CD8-positive, alpha-beta memory T cell (primary cell): Measurements from ENCODE around the gene MCEE. TPM values are rescaled to one million over a fixed set of nuclear protein-coding genes. Genes with fewer than 3 reads are reported as not detected.
"Not testable (repeated sequence)": the region's sequence is repeated elsewhere in the genome, so short reads cannot be mapped to it uniquely, and the experiment has no call there.

Source experiments
- CTCF ChIA-PET: fragments of 350-600 bp; sonication (Branson Sonifier 250); formaldehyde crosslinking; loops from one replicate; lab custom pipeline; 2021; ENCODE audit warnings: antibody characterized with exemption; lab: Charles Lee
- POLR2A ChIA-PET: fragments of 350-600 bp; sonication (Branson Sonifier 250); formaldehyde crosslinking; loops from one replicate; lab custom pipeline; 2021; ENCODE audit warnings: antibody characterized with exemption; lab: Charles Lee
- DNase-seq, 5 donors: peaks; one replicate each; pipeline versions ENCODE4 v3.0.0 to v3.0.0-alpha.2; 2020 to 2022; ENCODE audit warnings: mixed read lengths in 1 of 5
- H3K27ac ChIP-seq: one replicate; pipeline ENCODE4 v1.7.0; 2013; ENCODE audit warnings: low read depth, mild to moderate bottlenecking, low read length, moderate library complexity
- H3K27me3 ChIP-seq: 2 replicates; pipeline ENCODE4 v1.7.0; 2013; ENCODE audit warnings: low read length, mild to moderate bottlenecking; ENCODE audit not compliant: insufficient read depth, poor library complexity, severe bottlenecking
- H3K36me3 ChIP-seq: 2 replicates; pipeline ENCODE4 v1.7.0; 2013; ENCODE audit warnings: mild to moderate bottlenecking, low read length, moderate library complexity; ENCODE audit not compliant: insufficient read depth
- H3K4me1 ChIP-seq: 2 replicates; pipeline ENCODE4 v1.7.0; 2013; ENCODE audit warnings: mild to moderate bottlenecking, low read length, moderate library complexity; ENCODE audit not compliant: insufficient read depth
- H3K4me3 ChIP-seq: 2 replicates; pipeline ENCODE4 v1.7.0; 2013; ENCODE audit warnings: mild to moderate bottlenecking, low read length
- H3K9me3 ChIP-seq: 2 replicates; pipeline ENCODE4 v1.7.0; 2013; ENCODE audit warnings: mild to moderate bottlenecking, low read length
- H3K27ac Mint-ChIP-seq, 8 donors: one replicate each; pipeline ENCODE4 v1.8.0; 2020 to 2021; ENCODE audit warnings: mixed read lengths in 8 of 8, mild to moderate bottlenecking in 6 of 8, inconsistent platforms in 3 of 8, moderate library complexity in 3 of 8
- H3K27me3 Mint-ChIP-seq, 2 donors: one replicate each; pipeline ENCODE4 v1.8.0; 2020 to 2021; ENCODE audit warnings: mixed read lengths in 2 of 2, mild to moderate bottlenecking in 1 of 2, moderate library complexity in 1 of 2
- H3K36me3 Mint-ChIP-seq, 3 donors: one replicate each; pipeline ENCODE4 v1.8.0; 2020 to 2021; ENCODE audit warnings: mixed read lengths in 3 of 3, inconsistent platforms in 1 of 3, mild to moderate bottlenecking in 1 of 3
- H3K4me1 Mint-ChIP-seq, 3 donors: one replicate each; pipeline ENCODE4 v1.8.0; 2020 to 2021; ENCODE audit warnings: mixed read lengths in 3 of 3, inconsistent platforms in 1 of 3, mild to moderate bottlenecking in 1 of 3
- H3K4me3 Mint-ChIP-seq, 7 donors: one replicate each; pipeline ENCODE4 v1.8.0; 2020 to 2021; ENCODE audit warnings: mixed read lengths in 7 of 7, mild to moderate bottlenecking in 6 of 7, moderate library complexity in 4 of 7, inconsistent platforms in 2 of 7
- H3K9me3 Mint-ChIP-seq, 5 donors: one replicate each; pipeline ENCODE4 v1.8.0; 2020 to 2022; ENCODE audit warnings: mixed read lengths in 5 of 5, mild to moderate bottlenecking in 3 of 5, moderate library complexity in 2 of 5, inconsistent platforms in 1 of 5
- polyA plus RNA-seq: library from polyadenylated mRNA; unstranded; fragments of 300-500 nt; fragmentation: Illumina TruSeq; gene quantifications from one replicate; pipeline ENCODE4 v1.2.3, GENCODE V29; 2021
- total RNA-seq, 2 experiments: library from RNA; stranded (reverse); gene quantifications; one replicate each; pipeline ENCODE4 v1.2.3, GENCODE V29; 2021

Gene MCEE
- 10 to 100 TPM; 12.3 to 13.5 TPM for total RNA-seq
- polyA plus RNA-seq: 21.8 TPM

DNA sequence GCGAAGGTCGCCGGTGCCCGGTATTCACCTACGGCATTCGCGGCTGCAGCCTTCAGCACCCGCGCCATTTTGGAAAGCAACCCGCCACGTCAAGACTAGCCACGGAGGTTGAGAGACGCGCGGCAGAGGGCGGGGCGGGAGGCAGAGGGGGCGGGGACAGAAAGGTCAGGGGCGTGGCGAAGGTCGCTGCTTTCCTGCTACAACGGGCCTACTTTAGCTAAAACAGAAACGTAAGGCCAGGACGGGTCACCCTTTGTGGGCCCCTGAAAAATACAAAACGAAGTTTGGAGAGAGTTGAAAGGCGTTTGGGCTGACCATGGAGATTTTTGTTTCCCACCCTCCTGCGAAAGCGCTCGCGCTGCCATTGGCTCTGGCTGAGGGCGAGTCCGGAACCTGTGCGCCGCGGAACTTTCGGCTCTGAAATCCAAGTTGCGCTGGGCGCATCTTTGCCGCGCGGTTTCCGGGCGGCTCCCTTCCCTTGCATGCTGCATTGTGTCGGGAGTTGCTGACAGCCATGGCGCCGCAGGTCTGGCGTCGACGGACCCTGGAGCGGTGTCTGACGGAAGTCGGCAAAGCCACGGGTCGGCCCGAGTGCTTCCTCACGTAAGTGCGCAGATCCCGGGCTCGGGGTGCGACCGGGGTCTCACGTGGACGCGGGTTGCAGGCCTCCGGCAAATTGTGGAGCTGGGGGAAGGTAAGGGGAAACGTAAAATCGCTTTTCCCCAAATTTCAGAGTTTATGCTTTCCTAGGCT, at the start of gene MCEE, which contains the start of gene MPHOSPH10:
Gene MCEE, minus strand, starts transcription at position 78 of the 753 bp plus-strand sequence. Its CDS starts 10 bp downstream, at position 68.
Gene MPHOSPH10, plus strand, starts transcription at position 483 of the 753 bp plus-strand sequence. Its CDS starts 32 bp downstream, at position 515.
- Mint-ChIP-seq H3K4me1 (peaks cover 20 to 29% (median 29%) of the 10 kb centered on the region in 3 donors), H3K9me3 (no peaks in the 10 kb centered on the region), H3K4me3 (no peak within 1 kb of the TSS), H3K27ac (peak within 1 kb of the TSS in 1 of 8 donors; percentile 99), H3K27me3 (no peaks in the 10 kb centered on the region), H3K36me3 (peaks cover 0 to 25% (median 7%) of the 10 kb centered on the region in 3 donors)
- no peaks in the 10 kb centered on the region for H3K27me3 ChIP-seq
- H3K27ac ChIP-seq: peak within 1 kb of the TSS; percentile 92
- peak within 1 kb of the TSS; percentile 99 for H3K4me3 ChIP-seq
- peaks cover 25% of the 10 kb centered on the region for H3K4me1 ChIP-seq
- peaks cover 4% of the 10 kb centered on the region for H3K36me3 ChIP-seq
- peak; percentile 82 to 90 (median 86) for DNase-seq
- CTCF ChIA-PET: interaction anchor here (1.0 to 1.7 kb wide), 7 partner anchors 25 to 201 kb away, joined by 3 to 6 read pairs (median 4); partner anchors contain the start of genes NAGK and ZNF638
- POLR2A ChIA-PET: interaction anchor here (0.6 to 2.3 kb wide), 7 partner anchors 14 to 202 kb away, joined by 3 to 21 read pairs (median 7); partner anchors contain the start of genes NAGK, PAIP2B and ZNF638
- H3K9me3 ChIP-seq: no peaks in the 10 kb centered on the region

DNA sequence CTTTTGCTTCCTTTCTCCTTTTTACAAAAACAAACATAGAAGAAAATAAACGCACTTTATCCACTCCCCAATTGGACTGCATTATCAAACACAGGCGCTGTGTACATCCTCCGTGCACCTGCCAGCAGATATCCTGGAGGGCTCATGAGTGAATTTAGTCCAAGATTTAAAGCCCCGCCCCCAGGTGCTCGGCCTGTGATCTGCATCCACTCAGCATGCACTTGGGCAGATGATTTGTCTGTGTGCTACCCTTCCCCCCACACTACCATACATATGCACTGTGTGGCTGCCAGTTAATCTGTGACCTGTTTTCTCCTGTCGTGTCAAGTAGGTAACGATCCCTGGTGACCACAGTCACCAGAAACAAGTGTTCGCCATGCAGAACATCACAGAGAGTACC, 48.8 kb upstream of the MCEE start:
- H3K4me1 ChIP-seq, H3K36me3 ChIP-seq, H3K9me3 Mint-ChIP-seq, H3K36me3 Mint-ChIP-seq, H3K27ac ChIP-seq, POLR2A ChIA-PET, H3K27ac Mint-ChIP-seq, H3K27me3 ChIP-seq, H3K9me3 ChIP-seq, H3K4me3 ChIP-seq, H3K4me3 Mint-ChIP-seq, CTCF ChIA-PET, DNase-seq, H3K4me1 Mint-ChIP-seq: not testable (repeated sequence)
- H3K27me3 Mint-ChIP-seq: peaks cover 14 to 18% of the 10 kb centered on the region in 2 donors

DNA sequence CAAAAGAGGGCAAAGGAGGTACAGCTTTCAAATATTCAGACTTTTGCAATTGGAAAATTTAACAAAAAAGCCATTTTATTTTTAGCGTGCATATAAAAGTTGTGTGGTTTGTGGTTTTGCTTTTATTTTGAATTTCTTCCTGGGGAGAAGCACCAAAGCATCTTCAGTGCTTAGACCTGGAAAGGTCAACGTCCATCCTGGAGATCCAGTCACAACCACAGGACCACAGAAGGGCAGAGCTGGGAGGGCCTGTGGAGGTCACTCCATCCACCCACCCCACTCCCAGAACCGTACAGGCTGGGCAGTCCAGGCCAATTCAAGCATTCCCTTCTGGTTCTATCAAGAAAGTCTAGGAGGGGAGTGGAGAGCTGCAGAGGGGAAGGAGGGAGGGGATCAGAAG, 44.2 kb upstream of the MCEE start:
- Histone ChIP-seq H3K4me1 (no peaks in the 10 kb centered on the region), H3K27me3 (no peaks in the 10 kb centered on the region), H3K36me3 (no peaks in the 10 kb centered on the region), H3K27ac (no peak overlapping the region), H3K4me3 (no peak overlapping the region), H3K9me3 (no peaks in the 10 kb centered on the region)
- ChIA-PET CTCF (no interaction called here), POLR2A (no interaction called here)
- H3K27ac Mint-ChIP-seq: no peak overlapping the region
- no peaks in the 10 kb centered on the region for H3K36me3 Mint-ChIP-seq
- H3K9me3 Mint-ChIP-seq: no peaks in the 10 kb centered on the region
- no peak overlapping the region for H3K4me3 Mint-ChIP-seq
- no peaks in the 10 kb centered on the region for H3K4me1 Mint-ChIP-seq
- H3K27me3 Mint-ChIP-seq: peaks cover 18 to 22% of the 10 kb centered on the region in 2 donors
- DNase-seq: no peak

DNA sequence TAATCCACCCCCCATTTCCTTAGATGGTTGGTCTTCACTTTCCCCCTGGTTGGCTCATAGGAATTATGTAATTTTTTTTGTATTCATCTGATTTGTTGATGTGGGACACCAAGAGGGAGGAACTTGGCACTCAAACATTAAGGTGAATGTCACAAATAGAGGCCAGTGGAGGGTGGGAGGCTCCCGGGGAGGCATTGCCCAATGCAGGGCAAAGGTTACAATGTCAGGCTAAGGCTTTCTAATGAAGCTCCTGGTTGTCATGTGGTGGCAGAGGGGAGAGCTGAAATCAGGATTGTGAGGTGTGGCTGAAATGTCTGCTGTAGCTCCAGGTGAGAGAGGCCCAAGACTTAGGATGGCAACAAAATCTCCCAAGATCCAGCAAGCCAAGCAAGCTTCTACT, 43.1 kb upstream of the MCEE start:
- no peaks in the 10 kb centered on the region for H3K4me1 ChIP-seq
- no peak overlapping the region for H3K4me3 ChIP-seq
- no peak overlapping the region for H3K27ac Mint-ChIP-seq
- POLR2A ChIA-PET: no interaction called here
- no peaks in the 10 kb centered on the region for H3K36me3 ChIP-seq
- H3K4me1 Mint-ChIP-seq: no peaks in the 10 kb centered on the region
- no peaks in the 10 kb centered on the region for H3K9me3 ChIP-seq
- no peak overlapping the region for H3K4me3 Mint-ChIP-seq
- no peaks in the 10 kb centered on the region for H3K27me3 ChIP-seq
- peaks cover 15 to 18% of the 10 kb centered on the region in 2 donors for H3K27me3 Mint-ChIP-seq
- no peaks in the 10 kb centered on the region for H3K9me3 Mint-ChIP-seq
- no peak for DNase-seq
- no peaks in the 10 kb centered on the region for H3K36me3 Mint-ChIP-seq
- H3K27ac ChIP-seq: no peak overlapping the region
- CTCF ChIA-PET: no interaction called here

DNA sequence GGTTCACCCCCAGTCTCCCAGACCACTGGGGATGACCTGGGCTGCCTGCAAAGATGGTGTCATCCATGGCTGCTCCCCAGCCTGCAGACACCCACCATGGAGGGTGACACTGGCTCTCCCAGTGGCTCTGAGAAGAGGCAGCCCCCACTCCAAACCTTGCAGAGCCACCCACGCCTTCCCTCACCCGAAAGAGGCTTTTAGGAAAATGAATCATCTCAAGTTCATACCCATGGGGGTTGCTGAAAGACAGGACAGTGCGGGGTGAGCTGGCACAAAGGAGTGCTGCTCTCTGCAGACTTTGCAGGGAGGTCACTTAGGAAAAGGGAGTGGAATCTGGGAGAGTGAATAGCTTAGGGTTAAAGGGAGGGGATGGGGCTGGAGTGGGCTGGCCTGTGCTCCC, 36.8 kb upstream of the MCEE start:
- DNase-seq: no peak
- no peaks in the 10 kb centered on the region for H3K9me3 Mint-ChIP-seq
- ChIA-PET POLR2A (no interaction called here), CTCF (no interaction called here)
- H3K27ac ChIP-seq: no peak overlapping the region
- no peaks in the 10 kb centered on the region for H3K36me3 Mint-ChIP-seq
- H3K27ac Mint-ChIP-seq: no peak overlapping the region
- H3K4me1 ChIP-seq: no peaks in the 10 kb centered on the region
- no peak overlapping the region for H3K4me3 ChIP-seq
- no peaks in the 10 kb centered on the region for H3K27me3 ChIP-seq
- H3K36me3 ChIP-seq: no peaks in the 10 kb centered on the region
- no peak overlapping the region for H3K4me3 Mint-ChIP-seq
- no peaks in the 10 kb centered on the region for H3K4me1 Mint-ChIP-seq
- H3K27me3 Mint-ChIP-seq: peaks cover 10 to 13% of the 10 kb centered on the region in 2 donors
- H3K9me3 ChIP-seq: no peaks in the 10 kb centered on the region

DNA sequence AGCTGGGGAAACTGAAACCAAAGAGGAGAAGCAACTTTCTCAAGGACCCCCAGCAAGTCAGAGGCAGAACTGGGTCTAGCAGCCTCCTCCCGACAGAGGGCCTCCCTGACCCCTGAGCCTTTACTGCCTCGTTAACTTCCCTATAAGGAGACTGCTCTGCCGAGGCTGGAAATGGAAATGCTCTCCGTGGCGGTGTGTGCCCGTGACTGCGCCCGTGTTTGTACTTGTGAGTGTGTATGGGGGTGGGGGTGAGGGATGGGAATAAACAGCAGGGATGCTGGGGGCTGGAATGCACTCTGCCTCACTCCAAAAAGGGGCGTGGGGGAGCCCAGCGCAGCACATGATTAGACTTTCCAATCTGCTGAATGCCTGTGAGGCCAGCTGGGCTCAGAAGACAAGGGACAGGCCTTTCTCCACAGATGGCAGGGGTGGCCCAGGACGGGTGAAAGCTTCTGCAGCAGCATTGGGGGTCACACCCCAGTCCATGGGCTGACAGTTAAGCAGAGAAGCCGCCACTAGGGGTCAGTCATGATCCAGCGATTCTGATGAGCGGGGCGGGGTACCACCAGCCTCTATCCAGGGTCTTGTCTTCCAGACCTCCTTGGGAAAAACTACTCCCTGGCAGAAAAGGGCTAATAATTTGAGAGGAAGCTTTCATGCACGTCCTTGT, 27.2 kb upstream of the MCEE start:
- Mint-ChIP-seq H3K4me1 (peaks cover 7 to 9% (median 8%) of the 10 kb centered on the region in 3 donors), H3K9me3 (no peaks in the 10 kb centered on the region), H3K4me3 (no peak overlapping the region), H3K27ac (peak overlapping the region in 1 of 8 donors; percentile 3), H3K27me3 (peaks cover 9 to 15% of the 10 kb centered on the region in 2 donors), H3K36me3 (no peaks in the 10 kb centered on the region)
- Histone ChIP-seq H3K4me1 (peaks cover 5% of the 10 kb centered on the region), H3K27me3 (no peaks in the 10 kb centered on the region), H3K9me3 (no peaks in the 10 kb centered on the region), H3K4me3 (no peak overlapping the region), H3K27ac (no peak overlapping the region), H3K36me3 (no peaks in the 10 kb centered on the region)
- POLR2A ChIA-PET: no interaction called here
- CTCF ChIA-PET: interaction anchor here (1.5 kb wide), 1 partner anchor 13 kb away, joined by 4 read pairs; no protein-coding TSS in a partner anchor
- peak; percentile 24 to 61 (median 29) for DNase-seq

DNA sequence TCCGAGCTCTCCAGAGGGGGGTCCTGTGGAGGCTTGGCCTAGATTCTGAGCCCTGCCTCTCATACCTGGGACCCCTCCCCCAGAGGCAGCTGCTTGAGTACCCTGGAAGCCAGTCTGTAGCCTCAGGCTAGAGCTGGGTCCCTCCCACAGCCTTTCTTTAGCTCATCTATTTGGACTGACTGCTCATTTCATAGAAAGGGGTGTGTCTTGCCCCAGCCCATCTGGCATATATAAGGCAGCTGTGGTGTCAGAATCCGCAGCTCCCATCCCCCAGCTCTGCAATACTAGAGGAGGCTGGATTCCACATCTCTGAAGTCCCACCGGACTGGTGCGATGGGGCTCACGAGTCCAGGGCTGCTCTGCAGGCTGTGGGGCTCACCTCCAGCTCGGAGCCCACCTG, 26.5 kb upstream of the MCEE start:
- Mint-ChIP-seq H3K27me3 (peaks cover 6 to 12% of the 10 kb centered on the region in 2 donors), H3K27ac (no peak overlapping the region), H3K4me1 (peaks cover 7 to 9% (median 8%) of the 10 kb centered on the region in 3 donors), H3K4me3 (no peak overlapping the region), H3K36me3 (no peaks in the 10 kb centered on the region), H3K9me3 (no peaks in the 10 kb centered on the region)
- Histone ChIP-seq H3K36me3 (no peaks in the 10 kb centered on the region), H3K4me3 (no peak overlapping the region), H3K27me3 (no peaks in the 10 kb centered on the region), H3K4me1 (peaks cover 5% of the 10 kb centered on the region), H3K9me3 (no peaks in the 10 kb centered on the region), H3K27ac (no peak overlapping the region)
- ChIA-PET POLR2A (no interaction called here), CTCF (interaction anchor here (1.5 kb wide), 1 partner anchor 12 kb away, joined by 4 read pairs; no protein-coding TSS in a partner anchor)
- no peak for DNase-seq

DNA sequence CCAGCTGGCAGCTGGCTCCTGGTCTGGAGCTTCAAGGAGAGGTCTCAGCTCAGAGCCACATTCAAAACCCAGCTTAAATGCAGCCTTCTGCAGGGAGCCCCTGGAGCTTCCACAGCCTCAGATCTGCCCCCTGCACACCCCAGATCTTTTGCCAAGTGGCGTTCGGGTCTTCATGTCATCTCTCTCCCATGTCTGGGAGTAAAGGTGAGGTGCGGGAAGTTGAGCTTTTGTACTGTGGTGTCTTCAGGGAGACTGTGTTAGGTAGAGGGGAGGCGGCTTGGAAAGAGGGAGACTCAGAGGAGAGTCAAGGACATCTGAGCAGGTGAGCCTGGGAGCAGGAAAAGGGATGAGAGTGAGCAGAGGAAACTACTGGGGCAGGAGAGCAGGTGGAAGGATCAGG, 25.8 kb upstream of the MCEE start:
- Mint-ChIP-seq H3K27me3 (peaks cover 6 to 12% of the 10 kb centered on the region in 2 donors), H3K4me1 (peaks cover 7 to 9% (median 8%) of the 10 kb centered on the region in 3 donors), H3K9me3 (no peaks in the 10 kb centered on the region), H3K36me3 (peaks cover 0 to 5% (median 1%) of the 10 kb centered on the region in 3 donors), H3K4me3 (no peak overlapping the region), H3K27ac (no peak overlapping the region)
- H3K4me3 ChIP-seq: no peak overlapping the region
- CTCF ChIA-PET: interaction anchor here (0.8 to 1.4 kb wide), 2 partner anchors 10 to 25 kb away, joined by 3 read pairs; partner anchors contain the start of gene MPHOSPH10
- H3K36me3 ChIP-seq: no peaks in the 10 kb centered on the region
- H3K4me1 ChIP-seq: peaks cover 5% of the 10 kb centered on the region
- H3K9me3 ChIP-seq: no peaks in the 10 kb centered on the region
- H3K27me3 ChIP-seq: no peaks in the 10 kb centered on the region
- H3K27ac ChIP-seq: no peak overlapping the region
- DNase-seq: no peak
- POLR2A ChIA-PET: no interaction called here
